Fibroblast of lung (primary cell): ENCODE measurements around the gene B3GLCT. TPM values are rescaled to one million over a fixed set of nuclear protein-coding genes. Genes with fewer than 3 reads are reported as not detected.

Experiments
- DNase-seq, 2 donors: peaks; one replicate each; pipeline versions ENCODE4 v3.0.0 to v3.0.0-alpha.2; 2010; ENCODE audit warnings: low read depth in 2 of 2
- H2AFZ ChIP-seq: 2 replicates; pipeline ENCODE4 v1.5.1; 2012; ENCODE audit warnings: low read length, control low read depth, inconsistent platforms
- H3K27ac ChIP-seq: 2 replicates; pipeline ENCODE4 v1.5.1; 2011; ENCODE audit warnings: low read length, control low read depth; ENCODE audit not compliant: insufficient read depth
- H3K27me3 ChIP-seq: 2 replicates; pipeline ENCODE4 v1.5.1; 2011; ENCODE audit warnings: mild to moderate bottlenecking, low read length; ENCODE audit not compliant: control insufficient read depth, insufficient read depth
- H3K36me3 ChIP-seq: 2 replicates; pipeline ENCODE4 v1.5.1; 2011; ENCODE audit warnings: low read length; ENCODE audit not compliant: control insufficient read depth, insufficient read depth
- H3K4me1 ChIP-seq: 2 replicates; pipeline ENCODE4 v1.5.1; 2011; ENCODE audit warnings: low read length; ENCODE audit not compliant: control insufficient read depth, insufficient read depth; ENCODE audit errors: extremely low read depth
- H3K4me2 ChIP-seq: 2 replicates; pipeline ENCODE4 v1.5.1; 2011; ENCODE audit warnings: low read length, control low read depth; ENCODE audit not compliant: insufficient read depth; ENCODE audit errors: extremely low read depth
- H3K4me3 ChIP-seq, 4 experiments: fragments of 200-600 bp in 1 of 4; sonication (generic) in 1 of 4; replicated peaks in 1 of 4; 2 replicates each; pipeline ENCODE4 v1.5.1; 2011 to 2016; ENCODE audit warnings: low read length in 4 of 4, low read depth in 3 of 4, mild to moderate bottlenecking in 3 of 4, control low read depth in 2 of 4, inconsistent platforms in 1 of 4, mixed read lengths in 1 of 4; ENCODE audit not compliant: insufficient read depth in 1 of 4; ENCODE audit errors: control extremely low read depth in 1 of 4
- H3K79me2 ChIP-seq: 2 replicates; pipeline ENCODE4 v1.5.1; 2012; ENCODE audit warnings: mild to moderate bottlenecking, low read length, inconsistent platforms; ENCODE audit not compliant: control insufficient read depth, insufficient read depth
- H3K9ac ChIP-seq: 2 replicates; pipeline ENCODE4 v1.5.1; 2011; ENCODE audit warnings: mild to moderate bottlenecking, low read length, control low read depth; ENCODE audit not compliant: insufficient read depth
- H3K9me3 ChIP-seq: 2 replicates; pipeline ENCODE4 v1.5.1; 2012; ENCODE audit warnings: low read depth, low read length; ENCODE audit not compliant: control insufficient read depth, insufficient read depth
- H4K20me1 ChIP-seq: 2 replicates; pipeline ENCODE4 v1.5.1; 2011; ENCODE audit warnings: low read length; ENCODE audit not compliant: control insufficient read depth, insufficient read depth; ENCODE audit errors: extremely low read depth
- EZH2 ChIP-seq: IDR thresholded peaks from 2 replicates; pipeline ENCODE4 v1.5.1; 2012; ENCODE audit warnings: low read length, control low read depth, mild to moderate bottlenecking; ENCODE audit errors: missing control alignments
- polyA plus RNA-seq, 2 donors: library from polyadenylated mRNA; depleted of rRNA in 1 of 2; stranded (reverse) in 1 of 2; unstranded in 1 of 2; fragments of >200 nt; gene quantifications; 2 replicates each; pipeline ENCODE4 v1.2.1, GENCODE V29; 2011 to 2012; ENCODE audit warnings: missing spikeins in 1 of 2
- total RNA-seq: library from RNA; depleted of rRNA; stranded (reverse); fragments of >200 nt; gene quantifications from 2 replicates; pipeline ENCODE4 v1.2.1, GENCODE V29; 2014
- TF ChIP-seq, protein P1 (sequence below), 2 donors: IDR thresholded peaks in 1 of 2; conservative IDR thresholded peaks in 1 of 2; 1 replicate in 1 of 2; 2 replicates in 1 of 2; pipeline ENCODE4 v1.5.1; 2011 to 2012; ENCODE audit warnings: low read length in 2 of 2, control low read depth in 1 of 2, inconsistent platforms in 1 of 2, low read depth in 1 of 2, mild to moderate bottlenecking in 1 of 2

The B3GLCT gene
- total and polyA plus RNA-seq, 2 donors (not counting 1 experiment from before 2014, with no cell fraction given) = 4.4 to 7.8 TPM

DNA sequence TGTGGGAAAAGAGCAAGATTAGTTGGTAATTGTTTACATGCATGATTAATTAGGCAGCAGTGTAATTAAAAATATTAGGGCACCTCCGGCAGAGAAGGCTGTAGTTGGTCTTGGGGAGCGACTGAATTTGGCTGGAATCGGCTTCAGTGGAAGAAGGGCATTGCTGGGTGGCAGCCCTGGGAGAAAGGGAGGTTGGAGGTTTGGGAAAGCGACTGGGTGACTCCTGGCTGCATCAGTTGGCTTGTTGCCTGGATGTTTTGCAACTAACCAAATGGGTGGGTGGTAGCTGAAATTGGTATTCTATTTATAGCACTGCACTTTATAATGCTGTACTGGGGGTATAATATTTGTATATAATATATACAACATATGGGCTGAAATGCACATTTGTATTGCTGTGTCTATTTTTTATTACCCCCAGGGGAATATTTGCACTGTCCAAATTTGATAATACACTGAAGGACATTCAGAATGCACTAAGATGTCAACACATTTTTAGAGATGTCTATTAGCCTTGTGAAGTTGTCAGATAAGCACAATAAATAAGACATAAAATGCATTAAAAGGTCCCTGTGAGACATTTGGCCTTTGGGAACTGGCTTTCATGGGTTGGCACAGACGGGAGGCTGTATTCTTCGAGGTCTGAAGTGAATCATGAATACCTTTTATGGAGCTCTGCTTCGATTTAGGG lies 1.7 kb downstream of the B3GLCT start:
- peak; percentile 47 to 50 for DNase-seq
- H4K20me1 ChIP-seq = no peaks in the 10 kb centered on the region
- H3K27ac ChIP-seq = no peak overlapping the region
- no peaks in the 10 kb centered on the region for H3K9me3 ChIP-seq
- no peak overlapping the region for H2AFZ ChIP-seq
- H3K4me2 ChIP-seq = peak overlapping the region; percentile 67
- H3K79me2 ChIP-seq = no peaks in the 10 kb centered on the region
- no peak overlapping the region for H3K9ac ChIP-seq
- TF ChIP-seq, protein P1, sequence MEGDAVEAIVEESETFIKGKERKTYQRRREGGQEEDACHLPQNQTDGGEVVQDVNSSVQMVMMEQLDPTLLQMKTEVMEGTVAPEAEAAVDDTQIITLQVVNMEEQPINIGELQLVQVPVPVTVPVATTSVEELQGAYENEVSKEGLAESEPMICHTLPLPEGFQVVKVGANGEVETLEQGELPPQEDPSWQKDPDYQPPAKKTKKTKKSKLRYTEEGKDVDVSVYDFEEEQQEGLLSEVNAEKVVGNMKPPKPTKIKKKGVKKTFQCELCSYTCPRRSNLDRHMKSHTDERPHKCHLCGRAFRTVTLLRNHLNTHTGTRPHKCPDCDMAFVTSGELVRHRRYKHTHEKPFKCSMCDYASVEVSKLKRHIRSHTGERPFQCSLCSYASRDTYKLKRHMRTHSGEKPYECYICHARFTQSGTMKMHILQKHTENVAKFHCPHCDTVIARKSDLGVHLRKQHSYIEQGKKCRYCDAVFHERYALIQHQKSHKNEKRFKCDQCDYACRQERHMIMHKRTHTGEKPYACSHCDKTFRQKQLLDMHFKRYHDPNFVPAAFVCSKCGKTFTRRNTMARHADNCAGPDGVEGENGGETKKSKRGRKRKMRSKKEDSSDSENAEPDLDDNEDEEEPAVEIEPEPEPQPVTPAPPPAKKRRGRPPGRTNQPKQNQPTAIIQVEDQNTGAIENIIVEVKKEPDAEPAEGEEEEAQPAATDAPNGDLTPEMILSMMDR (conservative IDR thresholded peaks at IDR 0.05 in 1 of 2, IDR thresholded peaks at IDR 0.05 in 1 of 2; ENCODE audit: low read depth in 1 of 2, low read length in 2 of 2) = no peak
- TF ChIP-seq EZH2 = no peak
- H3K4me1 ChIP-seq = peaks cover 6% of the 10 kb centered on the region
- peak overlapping the region; percentile 66 to 73 (median 70) for H3K4me3 ChIP-seq
- H3K36me3 ChIP-seq = no peaks in the 10 kb centered on the region
- H3K27me3 ChIP-seq = no peaks in the 10 kb centered on the region

DNA sequence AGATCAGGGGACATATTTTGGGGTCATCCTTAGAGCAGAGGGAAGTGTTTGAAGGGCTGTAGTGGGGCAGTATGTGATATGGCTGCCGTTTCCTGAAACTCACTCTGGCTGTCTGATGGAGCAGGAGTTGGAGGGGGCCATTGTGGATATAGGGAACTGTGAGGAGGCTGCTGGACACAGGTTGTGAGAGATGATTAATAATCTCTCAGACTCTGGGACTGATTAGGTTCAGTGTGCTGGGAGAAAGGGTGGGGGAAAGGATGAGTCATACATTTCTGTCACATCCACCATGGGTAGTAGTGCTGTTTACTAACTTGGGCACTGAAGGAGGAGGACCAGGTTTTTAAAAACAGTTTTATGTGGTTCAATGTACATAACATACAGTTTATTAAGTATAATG lies 4.8 kb downstream of the B3GLCT start:
- Histone ChIP-seq H2AFZ (no peak overlapping the region), H3K27ac (no peak overlapping the region), H3K9me3 (no peaks in the 10 kb centered on the region), H3K4me3 (no peak overlapping the region), H3K27me3 (no peaks in the 10 kb centered on the region), H3K9ac (no peak overlapping the region), H3K4me2 (no peak overlapping the region), H3K36me3 (no peaks in the 10 kb centered on the region), H3K79me2 (no peaks in the 10 kb centered on the region), H3K4me1 (peaks cover 11% of the 10 kb centered on the region), H4K20me1 (no peaks in the 10 kb centered on the region)
- TF ChIP-seq EZH2 = no peak
- TF ChIP-seq, protein P1 (conservative IDR thresholded peaks at IDR 0.05 in 1 of 2, IDR thresholded peaks at IDR 0.05 in 1 of 2; ENCODE audit: low read depth in 1 of 2, low read length in 2 of 2) = no peak
- DNase-seq = peak; percentile 44 to 78

DNA sequence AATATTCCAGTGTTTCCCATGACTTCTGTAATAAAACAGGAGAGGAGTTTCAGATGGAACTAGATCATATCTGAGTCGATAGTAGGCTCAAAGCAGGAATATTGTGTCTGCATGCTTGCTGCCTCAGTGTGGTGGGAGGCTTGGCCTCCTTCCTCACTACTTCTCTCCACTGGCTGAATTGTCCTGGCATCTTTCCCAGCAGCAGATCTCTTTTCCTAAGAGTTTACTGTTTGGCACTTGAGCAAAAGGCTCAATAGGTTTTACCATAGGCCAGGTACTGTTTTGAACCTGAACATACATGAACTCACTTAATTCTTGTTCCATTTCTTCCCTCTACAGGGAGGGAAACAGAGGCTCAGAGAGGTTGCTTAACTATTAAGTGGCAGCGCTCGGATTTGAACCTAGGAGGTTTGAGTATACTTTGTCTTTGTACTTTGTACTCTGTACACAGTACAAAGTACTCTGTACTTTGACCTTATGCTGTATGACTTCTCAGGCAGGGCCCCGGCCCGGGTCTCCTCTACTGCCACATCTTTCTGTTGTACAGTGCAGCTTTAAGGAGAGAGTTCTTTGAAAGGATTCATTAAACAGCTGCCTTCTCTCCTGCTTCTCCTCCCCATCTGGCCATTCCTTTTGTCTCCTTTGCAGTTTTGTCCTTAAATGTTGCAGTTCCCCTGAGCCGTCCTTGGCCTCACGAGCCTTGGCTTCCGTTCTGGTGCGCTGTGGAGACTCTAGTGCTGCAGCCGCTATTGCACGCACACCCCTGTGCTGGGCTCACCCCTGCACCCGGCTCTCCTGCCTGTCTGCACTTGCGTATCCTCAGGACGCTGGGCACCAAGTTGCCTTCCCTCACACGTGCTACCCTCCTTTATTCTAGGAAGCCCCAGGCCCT lies 8.1 kb downstream of the B3GLCT start:
- no peak for TF ChIP-seq EZH2
- TF ChIP-seq, protein P1 (conservative IDR thresholded peaks at IDR 0.05 in 1 of 2, IDR thresholded peaks at IDR 0.05 in 1 of 2; ENCODE audit: low read depth in 1 of 2, low read length in 2 of 2) = no peak
- peak overlapping the region; percentile 71 for H3K4me2 ChIP-seq

More for the DNA sequence above, 8.1 kb downstream of the B3GLCT start:
- H3K36me3 ChIP-seq = no peaks in the 10 kb centered on the region
- peak overlapping the region; percentile 51 for H2AFZ ChIP-seq
- H3K9me3 ChIP-seq = no peaks in the 10 kb centered on the region
- peaks cover 7% of the 10 kb centered on the region for H3K4me1 ChIP-seq
- H3K4me3 ChIP-seq = no peak overlapping the region
- no peaks in the 10 kb centered on the region for H3K27me3 ChIP-seq
- H3K9ac ChIP-seq = no peak overlapping the region
- no peaks in the 10 kb centered on the region for H4K20me1 ChIP-seq
- peak; percentile 58 to 76 for DNase-seq
- no peak overlapping the region for H3K27ac ChIP-seq
- no peaks in the 10 kb centered on the region for H3K79me2 ChIP-seq
